UCSD-AML1 (cell line): ENCODE data around the gene AQP7.
"Not testable (repeated sequence)": the region's sequence is repeated elsewhere in the genome, so short reads cannot be mapped to it uniquely, and the experiment has no call there.

Source experiments
- DNase-seq: peaks from one replicate; lab custom pipeline; 2025; ENCODE audit not compliant: unreplicated experiment; lab: John Stamatoyannopoulos, UW

The AQP7 gene

GRCh38 chr9:33377089-33377715 lies 25.2 kb downstream of the AQP7 start:
- no peak for DNase-seq

GRCh38 chr9:33375841-33376321 lies 26.5 kb downstream of the AQP7 start:
- no peak for DNase-seq

- no peak for DNase-seq
Measured at GRCh38 chr9:33375238-33375840, 27.0 kb downstream of the AQP7 start.

- DNase-seq, result peak; percentile 36
Measured at GRCh38 chr9:33374634-33375237, 27.6 kb downstream of the AQP7 start.

- no peak for DNase-seq
Measured at GRCh38 chr9:33374190-33374589, 28.2 kb downstream of the AQP7 start.

GRCh38 chr9:33372900-33373299 lies 29.5 kb downstream of the AQP7 start:
- no peak for DNase-seq

- no peak for DNase-seq
Measured at GRCh38 chr9:33366979-33367480, 35.3 kb downstream of the AQP7 start.

- not testable (repeated sequence) for DNase-seq
Measured at GRCh38 chr9:33364814-33365213, 37.6 kb downstream of the AQP7 start.

GRCh38 chr9:33364127-33364526 lies 38.2 kb downstream of the AQP7 start:
- DNase-seq, result no peak

GRCh38 chr9:33358641-33359040 lies 43.7 kb downstream of the AQP7 start:
- DNase-seq, result not testable (repeated sequence)

- DNase-seq, result no peak
Measured at GRCh38 chr9:33355933-33356332, 46.4 kb downstream of the AQP7 start.

- no peak for DNase-seq
Measured at GRCh38 chr9:33354651-33355211, 47.6 kb downstream of the AQP7 start.

GRCh38 chr9:33351547-33351946 lies 50.8 kb downstream of the AQP7 start:
- DNase-seq, result no peak

- no peak for DNase-seq
Measured at GRCh38 chr9:33350310-33350709, 52.1 kb downstream of the AQP7 start.

GRCh38 chr9:33349743-33350142 lies 52.6 kb downstream of the AQP7 start:
- DNase-seq, result no peak

- DNase-seq, result no peak
Measured at GRCh38 chr9:33348998-33349397, 53.4 kb downstream of the AQP7 start.

- DNase-seq, result no peak
Measured at GRCh38 chr9:33346564-33346963, 55.8 kb downstream of the AQP7 start.

GRCh38 chr9:33344145-33344544 lies 58.2 kb downstream of the AQP7 start:
- no peak for DNase-seq

- DNase-seq, result no peak
Measured at GRCh38 chr9:33341182-33341581, 61.2 kb downstream of the AQP7 start.

GRCh38 chr9:33340186-33340585 lies 62.2 kb downstream of the AQP7 start:
- no peak for DNase-seq
